Ishikawa (cell line): Measurements from ENCODE around the gene EIF3L.

Experiments used
- CEBPB ChIP-seq: IDR thresholded peaks from 2 replicates; pipeline ENCODE4 v1.6.1; 2012
- CREB1 ChIP-seq: IDR thresholded peaks from 2 replicates; pipeline ENCODE4 v1.6.1; 2012; ENCODE audit warnings: low read depth
- EP300 ChIP-seq: IDR thresholded peaks from 2 replicates; pipeline ENCODE4 v1.6.1; 2012; ENCODE audit warnings: borderline replicate concordance
- RAD21 ChIP-seq: IDR thresholded peaks from 2 replicates; pipeline ENCODE4 v1.6.1; 2012; ENCODE audit warnings: low read depth
- REST ChIP-seq: IDR thresholded peaks from 2 replicates; pipeline ENCODE4 v1.6.1; 2012; ENCODE audit warnings: low read depth, mild to moderate bottlenecking
- TAF1 ChIP-seq: IDR thresholded peaks from 2 replicates; pipeline ENCODE4 v1.6.1; 2012; ENCODE audit warnings: low read depth, mild to moderate bottlenecking
- ZBTB7A ChIP-seq: IDR thresholded peaks from 2 replicates; pipeline ENCODE4 v1.6.1; 2012; ENCODE audit warnings: low read depth

GRCh38 chr22:37897807-37898206 is 48.6 kb downstream of the EIF3L start:
- TF ChIP-seq REST: no peak
- no peak for TF ChIP-seq RAD21
- no peak for TF ChIP-seq TAF1
- no peak for TF ChIP-seq ZBTB7A
- no peak for TF ChIP-seq EP300
- TF ChIP-seq CEBPB: no peak
- no peak for TF ChIP-seq CREB1
